HEK293 (cell line): ENCODE measurements around the gene STRA6.

Source experiments
- CTCF ChIA-PET: fragments of 350-600 bp; formaldehyde crosslinking; extraction: SDS; loops from one replicate; lab custom pipeline; 2021; ENCODE audit warnings: antibody characterized with exemption; lab: Yijun Ruan, JAX
- POLR2A ChIA-PET: fragments of 300-600 bp; formaldehyde crosslinking; extraction: SDS; loops from one replicate; lab custom pipeline; 2020; ENCODE audit warnings: antibody characterized with exemption, inconsistent platforms; lab: Yijun Ruan, JAX
- H3K27ac ChIP-seq: fragments of 200-500 bp; sonication (Bioruptor generic); 2 replicates; pipeline ENCODE4 v1.5.1; 2014; ENCODE audit warnings: low read depth, low read length, control low read depth, inconsistent platforms; ENCODE audit errors: extremely low read depth
- H3K36me3 ChIP-seq, 2 experiments: fragments of 200-500 bp in 1 of 2; sonication (Bioruptor generic) in 1 of 2; 1 replicate in 1 of 2; 2 replicates in 1 of 2; pipeline ENCODE4 v1.5.1; 2014 to 2017; ENCODE audit warnings: inconsistent platforms in 2 of 2, low read length in 2 of 2; ENCODE audit not compliant: control insufficient read depth in 2 of 2, insufficient read depth in 1 of 2
- H3K4me1 ChIP-seq: fragments of 200-500 bp; sonication (Bioruptor generic); 2 replicates; pipeline ENCODE4 v1.5.1; 2014; ENCODE audit warnings: mild to moderate bottlenecking, low read length, inconsistent platforms; ENCODE audit not compliant: control insufficient read depth, insufficient read depth
- H3K4me3 ChIP-seq: 2 replicates; pipeline ENCODE4 v1.5.1; 2011; ENCODE audit warnings: low read depth, mild to moderate bottlenecking, control low read depth, low read length, moderate library complexity
- H3K9me3 ChIP-seq: fragments of 200-500 bp; sonication (Bioruptor generic); 2 replicates; pipeline ENCODE4 v1.5.1; 2014; ENCODE audit warnings: low read depth, low read length, inconsistent platforms; ENCODE audit not compliant: control insufficient read depth, insufficient read depth
- BCL11A ChIP-seq: fragments of 450-650 bp; formaldehyde crosslinking; IDR thresholded peaks from 2 replicates; pipeline ENCODE4 v1.5.1; 2016; ENCODE audit warnings: low read depth, missing biosample characterization, missing genetic modification characterization
- GLI4 ChIP-seq: fragments of 450-650 bp; formaldehyde crosslinking; IDR thresholded peaks from 2 replicates; pipeline ENCODE4 v1.5.1; 2016; ENCODE audit warnings: missing biosample characterization, missing genetic modification characterization
- GLIS1 ChIP-seq: fragments of 450-650 bp; formaldehyde crosslinking; IDR thresholded peaks from 2 replicates; pipeline ENCODE4 v1.5.1; 2016; ENCODE audit warnings: missing biosample characterization, missing genetic modification characterization
- GLIS2 ChIP-seq: fragments of 450-650 bp; formaldehyde crosslinking; IDR thresholded peaks from 2 replicates; pipeline ENCODE4 v1.5.1; 2016; ENCODE audit warnings: missing biosample characterization, missing genetic modification characterization
- IKZF3 ChIP-seq: fragments of 450-650 bp; IDR thresholded peaks from 2 replicates; pipeline ENCODE4 v1.5.0; 2018; ENCODE audit warnings: missing biosample characterization, mild to moderate bottlenecking, missing genetic modification characterization, moderate library complexity
- KLF1 ChIP-seq: fragments of 450-650 bp; formaldehyde crosslinking; IDR thresholded peaks from 2 replicates; pipeline ENCODE4 v1.5.1; 2016; ENCODE audit warnings: missing biosample characterization, missing genetic modification characterization
- KLF8 ChIP-seq: fragments of 450-650 bp; formaldehyde crosslinking; IDR thresholded peaks from 2 replicates; pipeline ENCODE4 v1.5.1; 2016; ENCODE audit warnings: missing biosample characterization, missing genetic modification characterization
- REPIN1 ChIP-seq: fragments of 450-650 bp; formaldehyde crosslinking; IDR thresholded peaks from 2 replicates; pipeline ENCODE4 v1.5.1; 2017; ENCODE audit warnings: missing biosample characterization, missing genetic modification characterization, low read depth
- SCRT1 ChIP-seq: fragments of 450-650 bp; formaldehyde crosslinking; IDR thresholded peaks from 2 replicates; pipeline ENCODE4 v1.5.1; 2016; ENCODE audit warnings: missing biosample characterization, missing genetic modification characterization, borderline replicate concordance
- ZEB2 ChIP-seq: fragments of 450-650 bp; formaldehyde crosslinking; IDR thresholded peaks from 2 replicates; pipeline ENCODE4 v1.5.1; 2016; ENCODE audit warnings: missing biosample characterization, missing genetic modification characterization
- ZFP37 ChIP-seq: fragments of 450-650 bp; formaldehyde crosslinking; IDR thresholded peaks from 2 replicates; pipeline ENCODE4 v1.5.1; 2016; ENCODE audit warnings: missing biosample characterization, missing genetic modification characterization
- ZIC2 ChIP-seq: fragments of 450-650 bp; formaldehyde crosslinking; IDR thresholded peaks from 2 replicates; pipeline ENCODE4 v1.5.1; 2016; ENCODE audit warnings: missing biosample characterization, missing genetic modification characterization
- ZNF19 ChIP-seq: fragments of 450-650 bp; formaldehyde crosslinking; IDR thresholded peaks from 2 replicates; pipeline ENCODE4; 2016; ENCODE audit warnings: missing biosample characterization, missing genetic modification characterization, low read depth
- ZNF211 ChIP-seq: fragments of 450-650 bp; formaldehyde crosslinking; IDR thresholded peaks from 2 replicates; pipeline ENCODE4 v1.5.1; 2016; ENCODE audit warnings: low read depth, missing biosample characterization, missing genetic modification characterization
- ZNF394 ChIP-seq: fragments of 450-650 bp; formaldehyde crosslinking; IDR thresholded peaks from 2 replicates; pipeline ENCODE4 v1.5.1; 2016; ENCODE audit warnings: missing biosample characterization, missing genetic modification characterization, mild to moderate bottlenecking, moderate library complexity, borderline replicate concordance
- ZNF473 ChIP-seq: fragments of 450-650 bp; formaldehyde crosslinking; IDR thresholded peaks from 2 replicates; pipeline ENCODE4 v1.5.1; 2017; ENCODE audit warnings: missing biosample characterization, missing genetic modification characterization
- ZNF521 ChIP-seq: fragments of 450-650 bp; formaldehyde crosslinking; IDR thresholded peaks from 2 replicates; pipeline ENCODE4 v1.5.1; 2017; ENCODE audit warnings: missing biosample characterization, mild to moderate bottlenecking, missing genetic modification characterization
- ZNF530 ChIP-seq: fragments of 450-650 bp; formaldehyde crosslinking; IDR thresholded peaks from 2 replicates; pipeline ENCODE4 v1.5.1; 2016; ENCODE audit warnings: low read depth, missing biosample characterization, missing genetic modification characterization
- ZNF549 ChIP-seq: fragments of 450-650 bp; IDR thresholded peaks from 2 replicates; pipeline ENCODE4 v1.5.1; 2018; ENCODE audit warnings: missing biosample characterization, missing genetic modification characterization, mild to moderate bottlenecking, inconsistent platforms, moderate library complexity
- ZNF561 ChIP-seq: fragments of 450-650 bp; IDR thresholded peaks from 2 replicates; pipeline ENCODE4 v1.5.1; 2018; ENCODE audit warnings: missing biosample characterization, missing genetic modification characterization, borderline replicate concordance
- ZNF600 ChIP-seq: fragments of 450-650 bp; formaldehyde crosslinking; IDR thresholded peaks from 2 replicates; pipeline ENCODE4 v1.5.1; 2016; ENCODE audit warnings: missing biosample characterization, missing genetic modification characterization
- TF ChIP-seq, protein P1 (sequence below): fragments of 450-650 bp; formaldehyde crosslinking; IDR thresholded peaks from 2 replicates; pipeline ENCODE4 v1.5.1; 2016; ENCODE audit warnings: missing biosample characterization, missing genetic modification characterization
- TF ChIP-seq, protein P2 (sequence below): fragments of 450-650 bp; formaldehyde crosslinking; IDR thresholded peaks from 2 replicates; pipeline ENCODE4 v1.5.1; 2016; ENCODE audit warnings: missing biosample characterization, missing genetic modification characterization
- TF ChIP-seq, protein P3 (sequence below): fragments of 450-650 bp; formaldehyde crosslinking; IDR thresholded peaks from 2 replicates; pipeline ENCODE4 v1.5.1; 2016; ENCODE audit warnings: missing biosample characterization, missing genetic modification characterization
- TF ChIP-seq, protein P4 (sequence below): fragments of 450-650 bp; formaldehyde crosslinking; IDR thresholded peaks from 2 replicates; pipeline ENCODE4 v1.5.1; 2016; ENCODE audit warnings: missing biosample characterization, missing genetic modification characterization
- TF ChIP-seq, protein P5 (sequence below): sonication (generic); formaldehyde crosslinking; IDR thresholded peaks from 2 replicates; pipeline ENCODE4 v1.8.1; 2022; ENCODE audit warnings: mild to moderate bottlenecking, moderate library complexity, missing genetic modification reagents

STRA6 gene

DNA sequence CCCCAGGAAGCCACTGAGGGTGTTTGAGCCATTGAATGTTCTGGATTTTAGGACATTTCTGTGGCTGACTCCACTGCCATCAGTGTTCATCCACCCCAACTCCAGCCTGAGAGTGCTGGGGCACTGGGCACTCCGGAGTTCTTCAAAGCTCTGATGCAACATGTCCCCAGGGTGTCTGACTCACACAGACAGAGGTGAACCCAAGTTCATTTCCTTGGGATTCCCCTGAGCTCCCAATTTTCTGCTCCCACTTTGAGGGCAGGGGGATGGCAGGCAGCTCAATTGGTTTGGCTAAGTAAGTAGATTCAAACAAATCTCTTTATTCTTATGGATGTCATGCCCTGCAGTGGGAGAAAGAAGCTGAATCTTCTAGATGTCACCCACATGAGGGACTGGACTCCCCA, 2.2 kb downstream of the STRA6 start (continued):
- TF ChIP-seq, protein P1, sequence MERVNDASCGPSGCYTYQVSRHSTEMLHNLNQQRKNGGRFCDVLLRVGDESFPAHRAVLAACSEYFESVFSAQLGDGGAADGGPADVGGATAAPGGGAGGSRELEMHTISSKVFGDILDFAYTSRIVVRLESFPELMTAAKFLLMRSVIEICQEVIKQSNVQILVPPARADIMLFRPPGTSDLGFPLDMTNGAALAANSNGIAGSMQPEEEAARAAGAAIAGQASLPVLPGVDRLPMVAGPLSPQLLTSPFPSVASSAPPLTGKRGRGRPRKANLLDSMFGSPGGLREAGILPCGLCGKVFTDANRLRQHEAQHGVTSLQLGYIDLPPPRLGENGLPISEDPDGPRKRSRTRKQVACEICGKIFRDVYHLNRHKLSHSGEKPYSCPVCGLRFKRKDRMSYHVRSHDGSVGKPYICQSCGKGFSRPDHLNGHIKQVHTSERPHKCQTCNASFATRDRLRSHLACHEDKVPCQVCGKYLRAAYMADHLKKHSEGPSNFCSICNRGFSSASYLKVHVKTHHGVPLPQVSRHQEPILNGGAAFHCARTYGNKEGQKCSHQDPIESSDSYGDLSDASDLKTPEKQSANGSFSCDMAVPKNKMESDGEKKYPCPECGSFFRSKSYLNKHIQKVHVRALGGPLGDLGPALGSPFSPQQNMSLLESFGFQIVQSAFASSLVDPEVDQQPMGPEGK (tag by site-specific recombination): 0 out of 2 replicates have a peak, but pooled peaks have one; percentile 67
- peak; percentile 15; the same call in 1 of the 2 replicates for TF ChIP-seq ZIC2 (tag by site-specific recombination)
- TF ChIP-seq GLIS1 (tag by site-specific recombination): peak; percentile 55
- 0 out of 2 replicates have a peak, but pooled peaks have one; percentile 20 for TF ChIP-seq BCL11A
- TF ChIP-seq KLF8 (tag by site-specific recombination): no peak
- TF ChIP-seq IKZF3: 0 out of 2 replicates have a peak, but pooled peaks have one; percentile 30
- TF ChIP-seq ZNF473 (tag by site-specific recombination): no peak
- no peak for TF ChIP-seq ZNF561 (tag by site-specific recombination)
- TF ChIP-seq REPIN1 (tag by site-specific recombination): no peak
- TF ChIP-seq, protein P2, sequence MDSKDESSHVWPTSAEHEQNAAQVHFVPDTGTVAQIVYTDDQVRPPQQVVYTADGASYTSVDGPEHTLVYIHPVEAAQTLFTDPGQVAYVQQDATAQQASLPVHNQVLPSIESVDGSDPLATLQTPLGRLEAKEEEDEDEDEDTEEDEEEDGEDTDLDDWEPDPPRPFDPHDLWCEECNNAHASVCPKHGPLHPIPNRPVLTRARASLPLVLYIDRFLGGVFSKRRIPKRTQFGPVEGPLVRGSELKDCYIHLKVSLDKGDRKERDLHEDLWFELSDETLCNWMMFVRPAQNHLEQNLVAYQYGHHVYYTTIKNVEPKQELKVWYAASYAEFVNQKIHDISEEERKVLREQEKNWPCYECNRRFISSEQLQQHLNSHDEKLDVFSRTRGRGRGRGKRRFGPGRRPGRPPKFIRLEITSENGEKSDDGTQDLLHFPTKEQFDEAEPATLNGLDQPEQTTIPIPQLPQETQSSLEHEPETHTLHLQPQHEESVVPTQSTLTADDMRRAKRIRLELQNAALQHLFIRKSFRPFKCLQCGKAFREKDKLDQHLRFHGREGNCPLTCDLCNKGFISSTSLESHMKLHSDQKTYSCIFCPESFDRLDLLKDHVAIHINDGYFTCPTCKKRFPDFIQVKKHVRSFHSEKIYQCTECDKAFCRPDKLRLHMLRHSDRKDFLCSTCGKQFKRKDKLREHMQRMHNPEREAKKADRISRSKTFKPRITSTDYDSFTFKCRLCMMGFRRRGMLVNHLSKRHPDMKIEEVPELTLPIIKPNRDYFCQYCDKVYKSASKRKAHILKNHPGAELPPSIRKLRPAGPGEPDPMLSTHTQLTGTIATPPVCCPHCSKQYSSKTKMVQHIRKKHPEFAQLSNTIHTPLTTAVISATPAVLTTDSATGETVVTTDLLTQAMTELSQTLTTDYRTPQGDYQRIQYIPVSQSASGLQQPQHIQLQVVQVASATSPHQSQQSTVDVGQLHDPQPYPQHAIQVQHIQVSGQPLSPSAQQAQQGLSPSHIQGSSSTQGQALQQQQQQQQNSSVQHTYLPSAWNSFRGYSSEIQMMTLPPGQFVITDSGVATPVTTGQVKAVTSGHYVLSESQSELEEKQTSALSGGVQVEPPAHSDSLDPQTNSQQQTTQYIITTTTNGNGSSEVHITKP: peak; percentile 38; the same call in 1 of the 2 replicates
- TF ChIP-seq ZNF211 (tag by site-specific recombination): no peak
- TF ChIP-seq GLI4: no peak
- TF ChIP-seq ZFP37 (tag by site-specific recombination): no peak
- TF ChIP-seq, protein P3, sequence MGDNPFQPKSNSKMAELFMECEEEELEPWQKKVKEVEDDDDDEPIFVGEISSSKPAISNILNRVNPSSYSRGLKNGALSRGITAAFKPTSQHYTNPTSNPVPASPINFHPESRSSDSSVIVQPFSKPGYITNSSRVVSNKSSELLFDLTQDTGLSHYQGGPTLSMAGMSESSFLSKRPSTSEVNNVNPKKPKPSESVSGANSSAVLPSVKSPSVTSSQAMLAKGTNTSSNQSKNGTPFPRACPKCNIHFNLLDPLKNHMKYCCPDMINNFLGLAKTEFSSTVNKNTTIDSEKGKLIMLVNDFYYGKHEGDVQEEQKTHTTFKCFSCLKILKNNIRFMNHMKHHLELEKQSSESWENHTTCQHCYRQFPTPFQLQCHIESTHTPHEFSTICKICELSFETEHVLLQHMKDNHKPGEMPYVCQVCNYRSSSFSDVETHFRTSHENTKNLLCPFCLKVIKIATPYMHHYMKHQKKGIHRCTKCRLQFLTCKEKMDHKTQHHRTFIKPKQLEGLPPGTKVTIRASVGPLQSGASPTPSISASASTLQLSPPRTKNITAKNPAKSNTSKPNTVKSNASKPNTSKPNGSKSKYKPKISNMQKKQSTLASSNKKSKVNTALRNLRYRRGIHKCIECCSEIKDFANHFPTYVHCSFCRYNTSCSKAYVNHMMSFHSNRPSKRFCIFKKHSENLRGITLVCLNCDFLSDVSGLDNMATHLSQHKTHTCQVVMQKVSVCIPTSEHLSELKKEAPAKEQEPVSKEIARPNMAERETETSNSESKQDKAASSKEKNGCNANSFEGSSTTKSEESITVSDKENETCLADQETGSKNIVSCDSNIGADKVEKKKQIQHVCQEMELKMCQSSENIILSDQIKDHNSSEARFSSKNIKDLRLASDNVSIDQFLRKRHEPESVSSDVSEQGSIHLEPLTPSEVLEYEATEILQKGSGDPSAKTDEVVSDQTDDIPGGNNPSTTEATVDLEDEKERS (tag by site-specific recombination): no peak
- no peak for TF ChIP-seq ZNF19
- peak; percentile 30; the same call in 1 of the 2 replicates for TF ChIP-seq GLIS2 (tag by site-specific recombination)
- peak; percentile 10; the same call in 1 of the 2 replicates for TF ChIP-seq ZEB2 (tag by site-specific recombination)
- TF ChIP-seq ZNF530: no peak
- TF ChIP-seq ZNF600 (tag by site-specific recombination): peak; percentile 52; the same call in 1 of the 2 replicates

DNA sequence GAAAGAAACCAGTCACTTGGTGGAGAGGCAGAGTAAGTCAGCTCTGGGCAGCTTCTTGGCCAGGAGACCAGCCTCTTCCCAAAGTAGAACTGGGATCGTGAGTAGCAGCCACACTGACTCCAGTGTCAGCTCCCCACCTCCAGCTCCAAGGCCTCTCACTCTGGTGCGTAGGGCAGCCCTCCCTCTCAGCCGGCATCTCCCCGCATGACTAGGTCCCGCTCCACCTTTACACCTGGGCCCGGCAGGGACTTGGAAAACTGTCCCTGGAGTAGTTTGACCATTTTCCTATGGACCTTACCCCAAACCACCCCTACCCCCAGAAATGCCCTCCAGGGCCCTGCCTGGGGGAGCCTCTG, 3.3 kb downstream of the STRA6 start:
- ChIA-PET CTCF (interaction anchor here (2.1 kb wide), 1 partner anchor 123 kb away, joined by 6 read pairs; no protein-coding TSS in a partner anchor), POLR2A (no interaction called here)
- Histone ChIP-seq H3K4me3 (no peak overlapping the region), H3K27ac (no peak overlapping the region), H3K36me3 (peaks cover 0 to 12% of the 10 kb centered on the region in 2 experiments; a peak in 1 of 3 replicates), H3K4me1 (peaks cover 54% of the 10 kb centered on the region), H3K9me3 (no peaks in the 10 kb centered on the region)
- TF ChIP-seq KLF1 (tag by site-specific recombination): no peak
- TF ChIP-seq, protein P4, sequence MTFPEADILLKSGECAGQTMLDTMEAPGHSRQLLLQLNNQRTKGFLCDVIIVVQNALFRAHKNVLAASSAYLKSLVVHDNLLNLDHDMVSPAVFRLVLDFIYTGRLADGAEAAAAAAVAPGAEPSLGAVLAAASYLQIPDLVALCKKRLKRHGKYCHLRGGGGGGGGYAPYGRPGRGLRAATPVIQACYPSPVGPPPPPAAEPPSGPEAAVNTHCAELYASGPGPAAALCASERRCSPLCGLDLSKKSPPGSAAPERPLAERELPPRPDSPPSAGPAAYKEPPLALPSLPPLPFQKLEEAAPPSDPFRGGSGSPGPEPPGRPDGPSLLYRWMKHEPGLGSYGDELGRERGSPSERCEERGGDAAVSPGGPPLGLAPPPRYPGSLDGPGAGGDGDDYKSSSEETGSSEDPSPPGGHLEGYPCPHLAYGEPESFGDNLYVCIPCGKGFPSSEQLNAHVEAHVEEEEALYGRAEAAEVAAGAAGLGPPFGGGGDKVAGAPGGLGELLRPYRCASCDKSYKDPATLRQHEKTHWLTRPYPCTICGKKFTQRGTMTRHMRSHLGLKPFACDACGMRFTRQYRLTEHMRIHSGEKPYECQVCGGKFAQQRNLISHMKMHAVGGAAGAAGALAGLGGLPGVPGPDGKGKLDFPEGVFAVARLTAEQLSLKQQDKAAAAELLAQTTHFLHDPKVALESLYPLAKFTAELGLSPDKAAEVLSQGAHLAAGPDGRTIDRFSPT (tag by site-specific recombination): no peak
- TF ChIP-seq SCRT1 (tag by site-specific recombination): no peak
- no peak for TF ChIP-seq ZNF549
- TF ChIP-seq, protein P5, sequence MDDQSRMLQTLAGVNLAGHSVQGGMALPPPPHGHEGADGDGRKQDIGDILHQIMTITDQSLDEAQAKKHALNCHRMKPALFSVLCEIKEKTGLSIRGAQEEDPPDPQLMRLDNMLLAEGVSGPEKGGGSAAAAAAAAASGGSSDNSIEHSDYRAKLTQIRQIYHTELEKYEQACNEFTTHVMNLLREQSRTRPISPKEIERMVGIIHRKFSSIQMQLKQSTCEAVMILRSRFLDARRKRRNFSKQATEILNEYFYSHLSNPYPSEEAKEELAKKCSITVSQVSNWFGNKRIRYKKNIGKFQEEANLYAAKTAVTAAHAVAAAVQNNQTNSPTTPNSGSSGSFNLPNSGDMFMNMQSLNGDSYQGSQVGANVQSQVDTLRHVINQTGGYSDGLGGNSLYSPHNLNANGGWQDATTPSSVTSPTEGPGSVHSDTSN: no peak
- no peak for TF ChIP-seq ZNF521 (tag by site-specific recombination)
- TF ChIP-seq ZNF394: no peak
